GM19099 (cell line): Measurements from ENCODE around the gene NTHL1.

Experiments used
- POLR2A ChIP-seq: IDR thresholded peaks from 3 replicates; pipeline ENCODE4 v1.6.1; 2011; ENCODE audit warnings: low read depth; ENCODE audit not compliant: insufficient read length; ENCODE audit errors: extremely low read depth

Gene NTHL1

DNA sequence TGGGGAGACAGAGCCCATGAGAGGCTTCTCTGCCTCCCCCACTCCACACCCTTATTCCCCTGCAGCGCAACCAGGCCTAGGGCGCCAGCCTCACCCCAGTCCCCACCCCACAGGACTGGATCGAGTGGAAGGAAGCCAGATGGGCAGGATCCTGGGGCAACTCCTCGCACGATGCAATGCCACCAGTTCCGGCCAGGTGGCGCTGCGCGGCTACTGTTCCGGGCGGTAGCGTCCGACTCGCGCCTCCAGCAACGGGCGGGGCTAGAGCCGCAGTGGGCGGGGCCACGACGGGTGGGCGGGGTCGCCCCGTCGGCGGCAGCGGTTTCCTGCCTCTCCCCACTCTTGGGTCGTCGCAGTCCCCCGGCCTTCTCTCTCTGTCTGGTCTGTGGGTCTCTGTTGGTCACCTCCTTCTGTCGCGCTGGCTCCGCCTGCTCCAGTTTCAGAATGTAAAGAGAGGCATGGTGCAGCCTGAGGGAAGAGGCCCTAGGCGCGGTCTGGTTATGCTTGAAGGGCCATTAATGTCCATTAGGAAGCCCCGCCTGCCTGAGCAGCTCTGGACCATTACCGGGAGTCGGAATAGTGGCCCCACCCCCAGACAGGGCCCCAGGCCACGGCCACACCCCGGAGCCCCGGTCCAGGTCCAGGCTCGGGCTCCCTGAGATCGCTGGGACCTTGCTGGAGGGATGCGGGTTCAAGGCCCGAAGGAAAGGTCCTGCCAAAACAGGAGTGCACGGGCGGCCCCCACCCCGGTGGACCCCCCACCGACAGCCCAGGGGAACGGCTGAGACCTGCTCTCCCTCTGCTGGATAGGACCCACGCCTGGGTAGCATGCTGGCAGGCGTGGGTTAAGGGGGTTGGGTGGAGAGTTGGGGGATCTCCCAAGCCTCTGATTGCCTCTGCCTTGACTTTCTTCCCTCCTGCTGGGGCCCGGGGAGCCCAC, 24.3 kb downstream of the NTHL1 start:
- no peak for TF ChIP-seq POLR2A

GRCh38 chr16:2022723-2023091, 24.9 kb downstream of the NTHL1 start:
- no peak for TF ChIP-seq POLR2A

GRCh38 chr16:2019921-2020831, 27.5 kb downstream of the NTHL1 start:
- no peak for TF ChIP-seq POLR2A

GRCh38 chr16:2019518-2019920, 28.1 kb downstream of the NTHL1 start, which contains the start of gene NPW:
TSS of gene NPW (plus strand) at chr16:2019785.
- no peak for TF ChIP-seq POLR2A

DNA sequence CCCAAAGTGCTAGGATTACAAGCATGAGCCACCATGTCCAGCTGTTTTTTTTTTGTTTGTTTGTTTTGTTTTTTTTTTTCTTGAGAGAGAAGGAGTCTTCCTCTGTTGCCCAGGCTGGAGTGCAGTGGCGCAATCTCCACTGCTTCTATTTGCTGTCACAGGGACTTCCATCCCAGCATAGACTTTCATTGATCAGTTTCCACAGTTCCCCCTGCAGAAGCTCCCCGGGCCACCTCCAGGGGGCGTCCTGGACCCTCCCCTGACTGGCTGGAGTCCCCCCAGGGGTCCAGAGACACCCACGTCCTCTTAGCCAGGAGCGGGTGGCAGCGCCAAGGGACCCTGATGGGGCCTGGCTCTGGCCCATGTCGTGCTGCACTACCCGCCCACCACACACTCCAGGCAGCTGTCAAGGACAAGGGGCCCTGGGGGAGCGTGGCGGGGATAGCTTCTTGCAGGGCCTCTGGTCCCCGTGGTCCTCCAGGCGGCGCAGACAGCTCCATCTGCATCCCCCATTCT, 31.2 kb downstream of the NTHL1 start:
- no peak for TF ChIP-seq POLR2A

DNA sequence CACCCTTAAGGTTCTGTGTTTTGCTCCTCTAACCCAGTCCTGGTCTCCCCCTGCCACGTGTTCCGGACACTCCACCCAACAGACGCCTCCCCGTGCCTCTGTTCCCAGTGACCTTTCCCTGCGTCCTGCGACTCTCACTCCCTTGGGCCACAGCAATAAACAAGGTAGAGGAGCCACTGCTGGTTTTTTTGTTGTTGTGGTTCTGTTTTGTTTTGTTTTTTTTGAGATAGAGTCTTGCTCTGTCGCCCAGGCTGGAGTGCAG, 31.8 kb downstream of the NTHL1 start:
- TF ChIP-seq POLR2A = no peak

DNA sequence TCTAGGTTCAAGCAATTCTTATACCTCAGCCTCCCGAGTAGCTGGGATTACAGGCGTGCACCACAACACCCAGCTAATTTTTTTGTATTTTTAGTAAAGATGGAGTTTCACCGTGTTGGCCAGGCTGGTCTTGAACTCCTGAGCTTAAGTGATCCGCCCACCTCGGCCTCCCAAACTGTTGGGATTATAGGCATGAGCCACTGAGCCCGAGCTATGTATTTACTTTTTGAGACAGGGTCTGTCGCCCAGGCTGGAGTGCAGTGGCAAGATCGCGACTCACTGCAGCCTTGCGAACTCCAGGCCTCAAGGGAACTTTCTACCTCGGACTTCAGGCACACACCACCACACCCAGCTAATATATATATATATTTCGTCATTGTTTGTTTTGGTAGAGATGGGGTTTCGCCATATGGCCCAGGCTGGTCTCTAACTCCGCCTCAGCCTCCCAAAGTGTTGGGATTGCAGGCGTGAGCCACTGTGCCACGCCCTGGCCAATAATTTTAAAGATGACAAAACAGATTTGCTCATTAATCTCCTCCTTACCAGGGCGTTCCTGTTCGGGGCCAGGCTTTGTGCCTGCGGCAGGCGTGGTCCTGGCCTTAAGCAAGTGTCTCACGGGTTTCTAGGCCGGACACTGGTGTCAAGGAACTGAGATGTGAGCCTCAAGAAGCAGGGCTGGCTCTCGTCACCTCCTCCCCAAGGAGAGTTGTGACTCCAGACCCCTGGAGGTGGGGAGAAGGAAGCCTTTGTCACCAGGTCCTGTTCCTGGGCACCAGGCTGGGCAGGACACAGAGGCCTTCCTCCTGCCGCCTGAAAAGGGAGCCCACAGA, 32.3 kb downstream of the NTHL1 start:
- no peak for TF ChIP-seq POLR2A

- no peak for TF ChIP-seq POLR2A
These were observed 34.1 kb downstream of the NTHL1 start for GRCh38 chr16:2013527-2013926.

DNA sequence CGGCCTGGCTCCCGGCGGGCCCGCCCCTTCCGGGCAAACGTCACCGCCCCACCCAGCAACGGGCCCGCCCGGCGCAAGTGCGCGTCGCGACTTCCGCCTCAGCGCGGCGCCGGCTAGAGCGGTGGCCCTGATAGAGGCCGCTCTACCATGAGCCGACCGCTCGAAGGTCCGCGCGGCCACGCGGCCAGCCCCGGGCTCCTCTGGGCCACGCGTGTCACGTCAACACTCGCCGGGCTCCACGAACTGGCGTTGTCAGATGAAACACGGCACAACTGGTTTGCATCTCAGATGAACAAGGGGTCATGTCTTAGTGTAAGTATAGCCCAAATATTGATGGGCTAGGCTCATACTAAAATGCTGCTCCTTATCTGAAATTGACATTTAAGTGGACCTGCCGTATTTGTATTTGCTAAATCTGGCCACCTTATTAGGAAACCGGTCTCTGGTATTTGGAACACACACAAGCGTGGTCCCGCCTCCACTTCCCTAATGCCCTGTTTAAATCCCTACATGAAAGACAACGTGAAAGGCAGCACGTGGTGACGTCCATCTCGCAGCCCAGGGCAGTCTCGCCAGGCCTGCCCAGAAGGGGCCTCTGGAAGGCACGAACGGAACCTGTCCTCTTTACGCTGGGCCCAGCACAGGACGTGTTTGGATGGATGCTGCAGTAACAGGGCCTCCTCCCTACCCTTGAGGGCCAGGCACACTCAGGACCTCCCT, 37.7 kb downstream of the NTHL1 start, which contains the start of gene ZNF598:
Gene ZNF598 (minus strand): TSS at position 31 of the 720 bp plus-strand sequence.
- peak; percentile 96 for TF ChIP-seq POLR2A

DNA sequence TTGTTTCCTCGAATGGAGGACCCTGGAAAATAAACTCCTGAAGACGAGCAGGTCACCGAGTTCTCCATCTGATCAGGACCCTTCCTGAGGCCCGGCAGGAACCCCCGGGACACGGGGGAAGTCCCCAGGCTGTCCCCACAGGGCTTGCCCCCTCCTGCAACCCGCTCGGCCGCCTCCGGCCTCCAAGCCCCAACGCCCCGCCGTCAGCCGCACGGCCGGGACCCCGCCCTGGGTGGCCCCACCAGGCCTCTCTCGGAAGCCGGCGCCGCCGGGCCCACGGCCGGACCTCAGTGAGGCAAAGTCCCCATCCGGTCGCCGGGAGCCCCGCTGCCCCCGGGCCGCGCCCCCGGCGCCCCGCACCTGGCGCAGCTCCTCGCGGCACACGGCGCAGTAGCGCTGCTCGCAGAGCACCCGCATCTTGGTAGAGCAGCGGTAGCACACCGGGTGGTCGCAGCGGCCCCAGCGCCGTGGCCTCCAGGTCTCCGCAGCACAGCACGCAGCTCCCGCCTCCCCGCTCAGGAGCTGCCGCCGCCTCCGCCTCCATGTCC, 38.4 kb downstream of the NTHL1 start:
- TF ChIP-seq POLR2A = no peak

DNA sequence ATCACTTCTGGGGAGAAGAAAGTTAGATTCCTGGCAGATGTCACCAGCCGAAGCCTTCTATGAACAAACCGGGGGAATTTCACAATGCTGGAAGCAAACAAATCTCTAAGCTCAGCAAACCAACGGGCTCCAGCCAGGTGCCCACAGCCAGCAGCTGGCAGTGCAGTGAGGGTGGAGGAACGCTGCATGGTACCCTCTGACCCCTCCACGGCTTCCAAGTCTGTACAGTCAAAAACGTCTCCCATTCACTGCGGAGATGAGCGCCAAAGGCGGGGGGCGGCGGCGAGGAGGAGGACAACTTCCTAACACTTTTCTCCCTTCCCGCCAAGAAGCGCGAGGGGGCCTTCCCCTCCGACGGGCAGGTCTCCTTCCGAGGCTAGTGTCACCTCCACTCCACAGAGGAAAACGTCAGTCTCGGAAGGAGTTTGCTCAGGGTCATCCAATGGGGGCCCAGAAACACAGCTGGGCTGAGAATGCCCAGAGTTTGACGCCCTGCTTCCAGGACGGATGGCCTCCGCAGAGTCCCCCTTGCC, 38.9 kb downstream of the NTHL1 start:
- TF ChIP-seq POLR2A = no peak

DNA sequence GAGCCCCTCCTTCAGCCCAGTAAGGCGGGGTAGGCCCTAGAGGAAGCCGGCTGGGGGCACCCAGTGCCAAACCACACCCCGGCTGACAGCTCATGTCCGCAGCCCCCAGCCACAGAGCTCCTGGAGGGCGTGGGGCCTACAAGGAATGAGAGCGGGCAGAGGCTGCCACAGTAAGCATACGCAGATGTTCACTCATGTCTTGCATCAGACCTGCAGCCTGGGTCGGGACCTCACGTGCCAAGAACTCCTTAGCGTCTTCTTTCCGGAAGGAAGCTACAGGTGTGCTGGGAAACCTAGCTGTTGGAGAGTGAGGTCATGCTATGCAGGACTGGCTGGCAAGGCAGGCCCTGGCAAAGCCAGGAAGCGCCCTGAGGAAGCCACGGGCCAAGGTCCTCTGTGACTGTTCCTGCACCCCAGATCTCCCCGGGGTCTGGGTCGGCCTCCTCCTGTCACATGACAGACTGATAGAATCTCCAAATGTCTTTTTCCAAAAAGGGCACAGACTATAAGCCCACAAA, 39.6 kb downstream of the NTHL1 start:
- TF ChIP-seq POLR2A = no peak

- TF ChIP-seq POLR2A = no peak
These were observed 40.4 kb downstream of the NTHL1 start for GRCh38 chr16:2007081-2007836.
